GM04503 (cell line): Measurements from ENCODE around the gene SHMT2.
A peak's percentile ranks its signal among the peaks of the same experiment; 100 is the strongest.

ENCODE experiments used
- DNase-seq: peaks from one replicate; pipeline ENCODE4 v3.0.0-alpha.2; 2012; ENCODE audit warnings: low read depth

Gene SHMT2

DNA sequence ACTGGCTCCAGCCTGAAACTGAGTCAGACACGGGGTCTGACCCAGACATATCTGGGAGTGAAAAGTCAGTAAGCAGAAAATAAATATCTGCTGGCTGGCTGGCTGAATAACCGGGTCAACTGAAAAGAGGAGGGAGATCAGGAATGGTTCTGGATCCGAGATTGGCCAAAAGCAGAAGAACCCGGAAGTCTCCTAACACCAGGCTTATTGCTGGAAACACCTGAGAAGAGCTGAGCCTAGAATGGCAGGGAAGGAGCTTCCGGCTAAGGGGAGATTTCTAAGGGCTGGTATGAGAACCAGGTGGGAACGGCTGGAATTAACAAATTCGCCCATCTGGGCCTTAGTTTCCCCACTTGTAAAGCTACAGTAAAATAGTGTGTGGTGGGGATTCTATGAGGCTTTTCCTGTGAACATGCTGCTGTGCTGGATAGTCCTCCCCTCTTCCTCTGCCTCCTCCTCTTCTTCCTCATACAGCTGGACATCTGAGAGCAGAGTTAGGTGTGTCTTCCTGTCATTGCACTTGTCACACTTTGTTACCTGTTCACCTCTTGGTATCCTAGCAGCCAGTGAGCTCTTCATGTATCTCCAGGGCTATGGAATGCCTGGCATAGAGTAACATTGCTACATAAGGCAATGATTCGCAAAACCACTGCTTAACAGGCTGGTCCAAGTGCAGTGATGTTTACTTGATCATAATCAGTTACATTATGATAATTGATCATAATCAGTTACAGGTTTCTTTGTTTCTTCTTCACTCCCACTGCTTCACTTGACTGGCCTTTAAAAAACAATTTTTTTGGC lies 2.0 kb upstream of the SHMT2 start:
- no peak for DNase-seq

DNA sequence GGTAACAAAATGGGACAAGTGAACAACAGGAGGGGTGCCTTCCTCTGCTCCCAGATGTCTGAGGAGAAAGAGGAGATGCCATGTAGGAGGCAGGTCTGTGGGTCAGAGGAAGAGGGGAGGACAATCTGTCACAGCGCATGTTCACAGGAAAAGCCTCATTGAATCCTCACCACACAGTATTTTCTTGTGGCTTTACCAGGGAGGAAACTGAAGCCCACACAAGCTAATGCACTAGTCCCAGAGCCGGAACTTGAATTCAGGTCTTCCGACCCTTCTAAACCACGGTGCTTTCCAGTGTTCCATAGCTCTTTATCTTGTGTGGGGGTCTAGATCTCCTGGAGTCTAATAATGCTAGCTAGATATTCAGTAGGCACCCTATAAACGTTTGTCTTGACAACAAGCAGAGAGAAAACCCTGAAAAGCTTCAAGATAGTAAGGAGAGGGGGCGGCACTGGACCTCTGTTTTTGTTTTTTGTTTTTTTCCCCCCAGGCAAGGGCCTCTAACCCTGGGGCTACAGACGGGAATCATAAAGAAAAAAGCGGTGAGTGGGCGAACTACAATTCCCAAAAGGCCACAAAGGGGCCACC lies 371 bp upstream of the SHMT2 start:
- no peak for DNase-seq

- DNase-seq, result no peak
Observed at GRCh38 chr12:57230381-57231155, 1.1 kb downstream of the SHMT2 start.

- no peak for DNase-seq
Observed at GRCh38 chr12:57231276-57232021, 1.9 kb downstream of the SHMT2 start.

GRCh38 chr12:57232156-57232756 lies 2.7 kb downstream of the SHMT2 start:
- DNase-seq, result no peak

DNA sequence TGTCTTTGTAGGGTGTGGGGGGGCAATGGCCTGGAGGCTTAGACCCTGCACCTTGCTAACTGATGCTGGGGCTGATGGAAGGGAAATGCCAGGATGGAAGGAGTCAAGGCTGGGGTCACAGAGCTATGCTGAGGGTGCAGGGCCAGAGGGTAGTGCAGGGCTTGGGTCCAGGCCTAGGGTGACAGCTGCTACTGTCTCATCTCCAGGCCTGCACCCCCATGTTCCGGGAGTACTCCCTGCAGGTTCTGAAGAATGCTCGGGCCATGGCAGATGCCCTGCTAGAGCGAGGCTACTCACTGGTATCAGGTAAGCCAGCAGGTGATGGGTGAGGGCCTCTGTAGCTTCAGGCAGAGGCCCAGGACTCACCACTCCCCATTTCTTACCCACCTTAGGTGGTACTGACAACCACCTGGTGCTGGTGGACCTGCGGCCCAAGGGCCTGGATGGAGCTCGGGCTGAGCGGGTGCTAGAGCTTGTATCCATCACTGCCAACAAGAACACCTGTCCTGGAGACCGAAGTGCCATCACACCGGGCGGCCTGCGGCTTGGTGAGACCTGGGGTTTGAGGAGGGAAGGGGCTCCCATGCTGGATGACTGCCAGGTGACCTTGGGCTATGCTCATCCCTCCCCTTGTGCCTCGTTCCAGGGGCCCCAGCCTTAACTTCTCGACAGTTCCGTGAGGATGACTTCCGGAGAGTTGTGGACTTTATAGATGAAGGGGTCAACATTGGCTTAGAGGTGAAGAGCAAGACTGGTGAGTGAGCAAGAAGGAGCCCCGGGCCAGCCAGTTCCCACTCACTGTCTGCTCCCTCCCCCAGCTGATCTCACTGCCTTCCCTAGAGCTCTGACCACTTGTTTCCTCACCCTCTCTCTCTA lies 4.1 kb downstream of the SHMT2 start:
- no peak for DNase-seq

DNA sequence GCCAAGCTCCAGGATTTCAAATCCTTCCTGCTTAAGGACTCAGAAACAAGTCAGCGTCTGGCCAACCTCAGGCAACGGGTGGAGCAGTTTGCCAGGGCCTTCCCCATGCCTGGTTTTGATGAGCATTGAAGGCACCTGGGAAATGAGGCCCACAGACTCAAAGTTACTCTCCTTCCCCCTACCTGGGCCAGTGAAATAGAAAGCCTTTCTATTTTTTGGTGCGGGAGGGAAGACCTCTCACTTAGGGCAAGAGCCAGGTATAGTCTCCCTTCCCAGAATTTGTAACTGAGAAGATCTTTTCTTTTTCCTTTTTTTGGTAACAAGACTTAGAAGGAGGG lies 4.7 kb downstream of the SHMT2 start:
- DNase-seq, result no peak

DNA sequence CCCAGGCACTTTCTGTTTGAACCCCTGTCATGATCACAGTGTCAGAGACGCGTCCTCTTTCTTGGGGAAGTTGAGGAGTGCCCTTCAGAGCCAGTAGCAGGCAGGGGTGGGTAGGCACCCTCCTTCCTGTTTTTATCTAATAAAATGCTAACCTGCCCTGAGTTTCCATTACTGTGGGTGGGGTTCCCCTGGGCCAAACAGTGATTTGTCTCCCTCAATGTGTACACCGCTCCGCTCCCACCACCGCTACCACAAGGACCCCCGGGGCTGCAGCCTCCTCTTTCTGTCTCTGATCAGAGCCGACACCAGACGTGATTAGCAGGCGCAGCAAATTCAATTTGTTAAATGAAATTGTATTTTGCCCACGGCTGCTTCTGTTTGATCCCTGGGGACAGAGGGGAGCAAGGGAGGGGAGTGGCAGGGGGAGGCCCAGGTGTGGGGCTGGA lies 5.1 kb downstream of the SHMT2 start:
- no peak for DNase-seq

- DNase-seq, result no peak
Observed at GRCh38 chr12:57235017-57235727, 5.7 kb downstream of the SHMT2 start.

DNA sequence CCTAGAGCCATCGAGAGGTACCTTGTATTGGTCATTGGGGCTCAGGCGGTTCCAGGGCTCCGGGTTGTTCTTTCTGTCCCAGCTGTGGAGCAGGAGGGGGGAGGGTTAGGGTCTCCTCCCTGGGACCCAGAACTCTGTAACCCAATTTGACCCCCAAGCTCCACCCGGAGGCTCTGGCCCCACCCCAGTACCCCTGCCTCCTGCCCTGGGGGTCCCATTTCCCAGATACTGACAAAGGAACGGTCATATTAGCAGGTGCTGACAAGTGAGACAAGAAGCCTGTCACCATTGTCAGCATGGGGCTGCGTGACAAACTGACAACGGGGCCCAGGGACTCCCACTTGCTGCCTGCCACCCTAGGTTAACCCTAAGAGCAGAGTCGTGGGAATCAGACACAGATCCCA lies 6.2 kb downstream of the SHMT2 start:
- DNase-seq, result no peak

DNA sequence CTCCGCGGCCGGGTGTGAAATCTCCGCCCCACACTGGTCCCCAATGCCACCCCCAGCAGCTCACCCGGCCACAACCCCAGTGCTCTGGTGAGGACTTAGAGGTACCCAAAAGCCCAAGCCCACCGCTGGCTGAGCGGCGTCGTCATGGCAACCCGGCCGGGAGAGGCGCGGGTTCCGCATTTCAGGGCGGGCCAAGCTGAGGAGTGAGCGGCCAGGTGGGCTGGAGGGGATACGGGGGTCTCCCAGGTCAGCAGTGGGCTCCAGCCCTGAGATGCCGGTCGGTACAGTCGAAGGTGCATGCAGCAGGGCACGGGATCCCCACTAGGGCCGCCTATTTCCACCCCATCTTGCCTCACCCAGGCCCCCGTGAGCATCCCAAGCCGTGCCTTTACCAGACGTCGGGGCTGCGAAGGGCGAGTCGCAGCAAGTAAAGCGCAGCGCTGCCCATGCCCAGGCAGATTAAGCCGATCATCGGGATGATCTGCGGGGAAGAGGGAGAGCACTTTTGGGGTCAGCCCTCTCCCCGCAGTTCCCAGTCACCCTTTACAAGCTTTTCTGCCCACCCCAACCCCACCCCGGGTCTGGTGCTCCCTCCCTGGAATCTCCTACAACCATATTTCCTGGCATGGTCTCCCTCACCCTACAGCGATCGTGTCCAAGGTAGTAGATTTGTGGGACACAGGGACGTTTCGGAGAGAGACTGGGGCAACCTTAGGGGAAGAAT lies 6.9 kb downstream of the SHMT2 start:
- no peak for DNase-seq

DNA sequence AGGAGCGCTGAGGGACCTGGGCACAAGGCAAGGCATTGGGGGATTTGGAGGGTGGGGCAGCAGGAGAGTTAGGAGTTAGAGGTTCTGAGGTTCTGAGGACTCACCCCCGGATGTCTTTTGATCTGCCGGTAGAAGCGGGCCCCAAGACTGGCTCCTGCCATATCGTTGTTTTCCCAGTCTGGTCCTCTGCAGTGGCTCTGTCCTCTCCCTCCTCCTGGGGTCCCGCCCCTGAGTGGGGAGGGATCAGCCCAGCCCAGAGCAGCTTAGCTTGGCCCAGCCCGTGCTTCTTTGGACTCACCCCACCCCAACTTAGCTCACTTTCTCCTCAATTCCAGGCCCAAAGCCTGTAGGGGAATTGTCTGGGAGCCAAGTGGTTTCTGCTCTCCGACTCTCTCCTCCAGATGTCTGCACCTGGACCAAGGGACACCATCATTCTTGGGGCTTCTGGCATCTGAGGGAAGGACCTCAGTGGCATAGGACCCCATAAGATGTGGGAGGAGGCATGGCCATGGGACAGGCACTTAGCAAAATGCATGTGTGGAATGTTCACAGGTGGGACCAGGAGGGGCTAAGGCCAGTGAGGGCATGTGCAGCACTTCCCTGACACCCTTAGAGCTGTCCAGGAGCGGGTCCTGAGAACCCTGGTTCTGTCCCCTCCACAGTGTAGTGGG lies 7.5 kb downstream of the SHMT2 start:
- no peak for DNase-seq

- DNase-seq, result no peak
Observed at GRCh38 chr12:57237596-57237931, 8.1 kb downstream of the SHMT2 start.

DNA sequence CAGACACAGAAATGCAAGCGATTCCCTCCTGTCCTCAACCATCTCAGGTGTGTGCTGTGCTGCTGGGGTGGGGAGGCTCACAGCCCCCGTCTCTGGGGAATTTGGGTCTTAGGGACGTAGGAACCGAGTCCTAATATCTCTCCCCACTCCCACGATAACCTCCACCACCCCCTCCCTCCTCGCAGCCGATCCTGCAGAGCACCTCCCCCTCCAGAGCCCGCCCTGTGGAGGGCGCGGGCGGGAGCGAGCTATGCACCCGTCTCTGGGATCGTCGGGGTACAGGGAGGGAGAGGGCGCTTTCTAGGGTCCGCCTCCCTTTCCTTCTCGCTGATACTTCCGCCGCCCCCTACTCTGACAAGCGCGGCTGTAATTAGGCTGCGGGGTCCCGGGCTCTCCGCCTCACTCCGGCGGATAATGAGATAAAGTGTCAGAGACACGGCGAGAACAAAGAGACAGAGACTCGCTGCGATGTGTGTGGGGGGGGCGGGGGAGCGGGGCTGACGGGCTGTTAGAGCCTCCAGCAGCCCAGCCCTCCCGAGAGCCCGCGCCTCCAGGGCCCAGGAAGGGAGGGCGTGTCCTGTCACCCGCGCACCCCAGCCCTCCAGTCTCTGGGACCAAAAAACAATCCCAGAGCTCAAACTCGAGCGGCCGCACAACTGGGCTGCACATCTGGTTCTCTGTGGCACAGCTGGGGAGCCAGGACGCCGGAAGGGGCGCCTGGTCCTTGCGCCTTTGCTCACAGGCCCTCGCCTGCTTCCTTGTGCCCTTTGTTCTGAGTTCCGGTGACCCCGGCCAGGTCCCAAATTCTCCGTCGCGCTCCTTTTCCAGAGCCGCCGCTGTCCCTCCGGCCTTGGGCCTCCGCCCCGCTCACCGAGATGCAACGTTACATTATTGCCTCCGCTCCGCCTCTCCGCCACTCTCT lies 8.7 kb downstream of the SHMT2 start:
- no peak for DNase-seq

DNA sequence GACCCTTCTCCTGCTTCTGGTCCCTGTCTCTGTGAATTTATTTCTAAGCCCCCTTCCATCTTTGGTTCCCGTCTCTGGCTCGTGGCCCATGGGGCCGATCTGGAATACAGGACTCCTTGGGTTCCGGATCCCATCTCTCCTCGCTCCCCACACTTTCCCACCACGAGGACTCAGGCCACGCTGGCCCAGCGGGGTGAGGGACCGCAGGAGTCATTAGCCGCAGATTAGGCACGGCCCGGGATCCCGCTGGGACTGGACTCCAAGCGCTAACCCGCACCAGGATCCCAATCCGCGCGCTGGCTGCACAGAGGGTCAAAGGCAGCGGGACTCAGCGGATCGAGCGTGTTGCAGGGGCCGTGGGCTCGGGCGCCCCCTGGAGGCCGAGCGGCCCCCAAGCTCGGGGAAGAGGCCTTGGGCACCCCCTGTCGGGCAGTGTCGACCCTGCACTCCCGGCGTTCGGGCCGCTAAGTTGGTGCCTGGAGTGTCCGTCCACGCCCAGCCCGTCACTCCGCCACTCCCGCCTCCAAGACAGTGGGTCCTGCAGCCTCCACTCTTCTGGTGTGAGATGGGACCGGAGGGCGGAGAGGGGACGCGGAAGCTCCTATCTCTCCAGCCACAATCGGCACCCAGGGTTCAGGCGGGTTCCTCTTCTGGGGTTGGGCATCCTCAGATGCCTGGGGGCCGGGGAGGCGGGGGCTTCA lies 9.5 kb downstream of the SHMT2 start:
- peak; percentile 49 for DNase-seq

DNA sequence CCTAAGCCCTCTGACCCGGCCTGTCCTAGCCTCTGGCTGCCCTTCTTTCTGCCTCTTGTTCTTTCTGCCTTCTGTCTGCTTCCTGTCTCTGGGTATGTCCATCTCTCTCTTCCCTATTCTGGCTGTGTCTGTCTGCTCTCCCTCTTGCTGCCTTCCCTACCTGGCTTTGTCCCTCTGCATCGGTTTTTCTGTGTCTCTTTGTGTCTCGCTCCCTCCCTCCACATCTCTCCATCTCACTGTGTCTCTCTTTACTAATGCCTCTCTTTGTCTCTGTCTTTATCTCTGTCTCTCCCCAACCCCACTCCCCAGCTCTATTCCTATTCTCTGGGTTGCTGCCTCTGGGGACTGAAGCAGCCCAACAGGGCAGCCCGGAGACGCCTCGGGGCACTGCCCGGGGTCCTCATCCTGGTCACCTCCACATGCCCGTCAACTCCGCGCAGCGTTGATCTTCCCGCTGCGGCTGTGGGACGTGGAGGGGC lies 10.1 kb downstream of the SHMT2 start:
- DNase-seq, result no peak
